Raji (cell line): Measurements from ENCODE around the gene NRL.

Experiments used
- POLR2A ChIP-seq: IDR thresholded peaks from 2 replicates; pipeline ENCODE4 v1.6.1; 2011; ENCODE audit warnings: low read depth, low read length, control low read depth; ENCODE audit not compliant: insufficient read depth

NRL gene

GRCh38 chr14:24084440-24084839 lies 30.3 kb downstream of the NRL start:
- no peak for TF ChIP-seq POLR2A

DNA sequence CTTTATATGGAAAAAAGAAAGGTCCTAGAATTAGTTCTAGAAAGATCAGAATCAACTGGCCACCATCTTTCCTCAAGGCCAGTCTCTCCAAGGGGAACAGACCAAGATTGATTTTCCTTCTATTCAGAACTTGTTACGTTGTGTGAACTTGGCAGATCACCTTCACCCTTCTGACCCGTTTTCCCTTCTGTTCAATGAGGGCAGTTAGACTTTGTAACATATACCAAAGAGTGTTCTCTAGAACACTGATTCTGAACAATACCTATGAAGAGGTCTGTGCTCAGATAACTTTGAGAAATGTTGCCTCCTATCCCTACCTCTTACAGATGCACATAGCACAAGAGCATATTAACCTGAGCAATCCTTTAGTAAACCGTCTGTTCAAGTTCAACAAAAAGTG lies 31.3 kb downstream of the NRL start:
- no peak for TF ChIP-seq POLR2A

GRCh38 chr14:24082411-24083080 lies 32.2 kb downstream of the NRL start:
- TF ChIP-seq POLR2A = no peak

GRCh38 chr14:24081739-24082211 lies 33.0 kb downstream of the NRL start:
- no peak for TF ChIP-seq POLR2A

GRCh38 chr14:24080888-24081738 lies 33.6 kb downstream of the NRL start:
- peak; percentile 53 for TF ChIP-seq POLR2A

DNA sequence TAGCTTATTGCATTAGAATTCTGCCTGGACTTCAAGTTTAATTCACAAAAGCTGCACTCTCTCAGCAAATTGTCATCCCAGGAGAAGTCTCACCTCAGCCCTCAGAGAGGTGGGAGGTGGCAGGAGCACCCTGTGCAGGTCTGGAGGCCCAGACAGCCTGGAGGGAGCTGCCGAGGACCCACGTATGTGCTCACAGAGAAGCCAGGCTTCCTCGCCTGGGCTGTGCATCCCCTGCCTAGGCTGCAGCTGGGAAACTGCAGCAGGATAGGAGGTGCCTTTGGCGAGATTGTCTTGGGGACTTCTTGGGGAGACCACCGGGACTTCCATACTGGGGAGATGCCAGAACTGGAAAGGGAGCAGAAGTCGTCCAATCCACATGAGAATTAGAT lies 34.6 kb downstream of the NRL start:
- no peak for TF ChIP-seq POLR2A

- no peak for TF ChIP-seq POLR2A
Measured at GRCh38 chr14:24079491-24080141, 35.1 kb downstream of the NRL start.

- TF ChIP-seq POLR2A = no peak
Measured at GRCh38 chr14:24078146-24078545, 36.6 kb downstream of the NRL start.

DNA sequence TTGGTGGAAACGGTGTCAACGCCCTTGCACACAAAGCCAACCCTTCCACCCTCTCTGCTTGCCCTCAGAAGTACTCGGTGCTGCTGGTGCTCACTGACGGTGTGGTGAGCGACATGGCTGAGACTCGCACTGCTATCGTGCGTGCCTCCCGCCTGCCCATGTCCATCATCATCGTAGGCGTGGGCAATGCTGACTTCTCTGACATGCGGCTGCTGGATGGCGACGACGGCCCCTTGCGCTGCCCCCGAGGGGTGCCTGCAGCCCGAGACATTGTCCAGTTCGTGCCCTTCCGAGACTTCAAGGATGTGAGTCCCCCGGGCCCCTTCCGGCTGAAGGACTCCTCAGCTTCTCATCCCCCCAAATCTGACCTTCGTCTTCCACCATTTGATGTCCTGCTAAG lies 37.7 kb downstream of the NRL start:
- TF ChIP-seq POLR2A = no peak

- TF ChIP-seq POLR2A = no peak
Measured at GRCh38 chr14:24076302-24076601, 38.5 kb downstream of the NRL start.

- TF ChIP-seq POLR2A = no peak
Measured at GRCh38 chr14:24075485-24076301, 39.1 kb downstream of the NRL start.

- TF ChIP-seq POLR2A = no peak
Measured at GRCh38 chr14:24074625-24075484, 39.9 kb downstream of the NRL start.

GRCh38 chr14:24072881-24073877 lies 41.6 kb downstream of the NRL start:
- no peak for TF ChIP-seq POLR2A

DNA sequence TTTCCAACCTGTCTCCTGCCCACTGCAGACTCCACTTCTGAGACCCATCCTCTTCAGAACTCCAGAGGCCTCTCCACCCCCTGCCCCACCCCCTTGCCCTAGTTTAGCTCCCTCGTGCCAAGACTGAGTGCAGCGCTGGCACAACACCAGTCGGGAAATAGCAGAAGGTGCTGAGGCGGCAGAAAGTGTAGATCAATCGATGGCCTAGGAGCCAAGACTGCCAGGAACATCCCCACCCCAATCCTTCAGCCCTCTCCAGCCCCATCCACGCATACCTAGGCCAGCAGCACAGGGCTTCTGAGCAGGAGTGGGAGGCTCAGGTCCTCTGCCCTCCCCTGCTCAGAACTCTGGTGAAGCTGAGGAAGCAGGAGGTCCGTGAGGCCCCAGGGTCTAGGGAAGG lies 42.3 kb downstream of the NRL start:
- no peak for TF ChIP-seq POLR2A
